Endothelial cell of umbilical vein (primary cell): ENCODE results near the gene TNIK. TPM values are rescaled to one million over a fixed set of nuclear protein-coding genes. Genes with fewer than 3 reads are reported as not detected.

ENCODE experiments used
- BruUV-seq: library from RNA; stranded (reverse); fragments of 400-500 nt; replicated peaks from 2 replicates; lab custom pipeline; 2021; lab: Mats Ljungman, UMichigan
- CTCF ChIA-PET: fragments of 300-600, 350-600 bp; sonication (Branson Sonifier 250); formaldehyde crosslinking; loops from one replicate; lab custom pipeline; 2021; ENCODE audit warnings: antibody characterized with exemption, inconsistent platforms; lab: Charles Lee
- POLR2A ChIA-PET: fragments of 300-600, 350-600 bp; sonication (Branson Sonifier 250); formaldehyde crosslinking; loops from one replicate; lab custom pipeline; 2021; ENCODE audit warnings: antibody characterized with exemption, inconsistent platforms; lab: Charles Lee
- DNase-seq: peaks from one replicate; pipeline ENCODE4 v3.0.0-alpha.2; 2011; ENCODE audit warnings: low read depth, low spot score
- FAIRE-seq: peaks from 2 replicates; lab custom pipeline; 2011; peaks lifted over from hg19 to GRCh38; lab: Jason Lieb, UNC
- H2AFZ ChIP-seq: 2 replicates; pipeline ENCODE4 v1.6.0; 2012; ENCODE audit warnings: low read depth, low read length, control low read depth, inconsistent platforms
- H3K27ac ChIP-seq: 2 replicates; pipeline ENCODE4 v1.5.1; 2011; ENCODE audit warnings: low read depth, mild to moderate bottlenecking, control low read depth, low read length, moderate library complexity; ENCODE audit not compliant: insufficient read depth
- H3K27me3 ChIP-seq, 2 experiments: 2 replicates each; pipeline versions ENCODE4 v1.6.0 to v1.6.1; 2011; ENCODE audit warnings: low read length in 2 of 2, mixed read lengths in 1 of 2; ENCODE audit not compliant: control insufficient read depth in 2 of 2, insufficient read depth in 2 of 2
- H3K36me3 ChIP-seq, 2 experiments: 2 replicates in 1 of 2; 3 replicates in 1 of 2; pipeline ENCODE4 v1.5.1; 2011; ENCODE audit warnings: low read length in 2 of 2, mild to moderate bottlenecking in 1 of 2, moderate library complexity in 1 of 2; ENCODE audit not compliant: control insufficient read depth in 2 of 2, insufficient read depth in 2 of 2; ENCODE audit errors: extremely low read depth in 1 of 2
- H3K4me1 ChIP-seq: 3 replicates; pipeline ENCODE4 v1.5.1; 2011; ENCODE audit warnings: mild to moderate bottlenecking, low read length; ENCODE audit not compliant: control insufficient read depth, insufficient read depth; ENCODE audit errors: extremely low read depth
- H3K4me2 ChIP-seq: 2 replicates; pipeline ENCODE4 v1.6.1; 2011; ENCODE audit warnings: low read length, control low read depth, mixed read lengths; ENCODE audit not compliant: insufficient read depth
- H3K4me3 ChIP-seq, 3 experiments: fragments of 200-600 bp in 1 of 3; sonication (generic), shearing (Covaris generic) in 1 of 3; replicated peaks in 1 of 3; 2 replicates each; pipeline ENCODE4 v1.5.1; 2011 to 2016; ENCODE audit warnings: control low read depth in 3 of 3, low read length in 3 of 3, mild to moderate bottlenecking in 2 of 3, inconsistent platforms in 1 of 3, low read depth in 1 of 3, moderate library complexity in 1 of 3; ENCODE audit not compliant: insufficient read depth in 1 of 3
- H3K79me2 ChIP-seq: 2 replicates; pipeline ENCODE4 v1.6.0; 2012; ENCODE audit warnings: low read length, inconsistent platforms; ENCODE audit not compliant: control insufficient read depth, insufficient read depth
- H3K9ac ChIP-seq: replicated peaks from 2 replicates; pipeline ENCODE3; 2011; ENCODE audit warnings: low read length, control low read depth; ENCODE audit not compliant: insufficient read depth; ENCODE audit errors: extremely low read depth
- H3K9me1 ChIP-seq: replicated peaks from 3 replicates; pipeline ENCODE4 v1.6.0; 2011; ENCODE audit warnings: mild to moderate bottlenecking, low read length; ENCODE audit not compliant: control insufficient read depth, insufficient read depth; ENCODE audit errors: extremely low read depth
- H3K9me3 ChIP-seq: replicated peaks from 2 replicates; pipeline ENCODE4 v1.5.1; 2012; ENCODE audit warnings: low read length, inconsistent platforms; ENCODE audit not compliant: control insufficient read depth, insufficient read depth
- H4K20me1 ChIP-seq: replicated peaks from 2 replicates; pipeline ENCODE3; 2011; ENCODE audit warnings: mild to moderate bottlenecking, low read length; ENCODE audit not compliant: control insufficient read depth, insufficient read depth; ENCODE audit errors: extremely low read depth
- EZH2 ChIP-seq: IDR thresholded peaks from 2 replicates; pipeline ENCODE4 v1.6.1; 2012; ENCODE audit warnings: borderline replicate concordance, low read depth, mild to moderate bottlenecking, moderate library complexity, low read length, inconsistent platforms; ENCODE audit not compliant: severe bottlenecking
- FOS ChIP-seq: IDR thresholded peaks from 2 replicates; pipeline ENCODE4 v1.6.1; 2011; ENCODE audit warnings: mild to moderate bottlenecking, low read length, moderate library complexity, borderline replicate concordance; ENCODE audit not compliant: insufficient read depth
- GATA2 ChIP-seq: IDR thresholded peaks from 2 replicates; pipeline ENCODE4 v1.7.0; 2011; ENCODE audit warnings: low read depth, mild to moderate bottlenecking, moderate library complexity, mixed read lengths, low read length; ENCODE audit not compliant: insufficient read length, insufficient read depth
- JUN ChIP-seq: IDR thresholded peaks from 2 replicates; pipeline ENCODE4 v1.6.1; 2011; ENCODE audit warnings: borderline replicate concordance, low read depth; ENCODE audit not compliant: insufficient read length, insufficient read depth
- MYC ChIP-seq: IDR thresholded peaks from one replicate; pipeline ENCODE4 v1.6.1; 2011; ENCODE audit warnings: mild to moderate bottlenecking, low read depth, low read length
- POLR2A ChIP-seq: IDR thresholded peaks from 2 replicates; pipeline ENCODE4 v1.6.1; 2012; ENCODE audit warnings: low read depth, mild to moderate bottlenecking, control low read depth, low read length
- POLR2AphosphoS5 ChIP-seq: IDR thresholded peaks from 2 replicates; pipeline ENCODE4 v1.6.1; 2012; ENCODE audit warnings: low read depth, mild to moderate bottlenecking, control low read depth, low read length, moderate library complexity; ENCODE audit not compliant: insufficient read depth
- dilution Hi-C: fragments of 300-500 bp; cut with MboI; formaldehyde crosslinking; loops from one replicate; pipeline ENCODE4 v1.15.0; 2019; ENCODE audit warnings: low sequenced_read_pairs; ENCODE audit not compliant: extremely low pct_ligation_motif_present
- intact Hi-C: fragments of 100-400 bp; cut with micrococcal nuclease; formaldehyde crosslinking; loops from one replicate; pipeline ENCODE4 v1.10.0; 2022
- polyA plus RNA-seq, 4 experiments: library from polyadenylated mRNA; depleted of rRNA in 3 of 4; stranded (reverse) in 3 of 4; unstranded in 1 of 4; fragments of >200 nt; gene quantifications; 2 replicates each; pipeline versions ENCODE4 v1.2.1 to v1.2.3, GENCODE V29; 2011 to 2012; ENCODE audit warnings: missing spikeins in 1 of 4
- total RNA-seq: library from RNA; stranded (reverse); gene quantifications from 2 replicates; pipeline ENCODE4 v1.2.3, GENCODE V29; 2021
- TF ChIP-seq, protein P1 (sequence below): IDR thresholded peaks from 2 replicates; pipeline ENCODE4 v1.6.1; 2011; ENCODE audit not compliant: insufficient read depth, insufficient read length
- TF ChIP-seq, protein P2 (sequence below), 2 donors: IDR thresholded peaks; 1 replicate in 1 of 2; 2 replicates in 1 of 2; pipeline ENCODE4 v1.5.1; 2011; ENCODE audit warnings: low read length in 2 of 2, mild to moderate bottlenecking in 2 of 2, moderate library complexity in 2 of 2, control low read depth in 1 of 2, inconsistent platforms in 1 of 2, low read depth in 1 of 2; ENCODE audit not compliant: insufficient read depth in 1 of 2; ENCODE audit errors: extremely low read depth in 1 of 2

TNIK gene
- total and polyA plus RNA-seq, 2 donors (not counting 3 experiments of a cell fraction or from before 2014, with no cell fraction given) = 10.9 to 39.7 TPM

GRCh38 chr3:171192176-171192854 lies 267.9 kb downstream of the TNIK start:
- FAIRE-seq = peak; percentile 8
- no peaks in the 10 kb centered on the region for H3K9me1 ChIP-seq
- BruUV-seq = TSS peak; percentile 68
- peaks cover 64% of the 10 kb centered on the region for H3K4me1 ChIP-seq
- dilution Hi-C loops (no loop called here), intact Hi-C loops (loop anchor here (1.0 to 2.0 kb wide), 4 partner anchors 13 to 268 kb away; partner anchors contain the start of gene TNIK)
- ChIA-PET CTCF (interaction anchor here (1.5 to 1.6 kb wide), 2 partner anchors 13 to 374 kb away, joined by 3 to 15 read pairs; no protein-coding TSS in a partner anchor), POLR2A (interaction anchor here (1.6 kb wide), 1 partner anchor 13 kb away, joined by 6 read pairs; no protein-coding TSS in a partner anchor)
- no peaks in the 10 kb centered on the region for H3K36me3 ChIP-seq
- no peaks in the 10 kb centered on the region for H3K79me2 ChIP-seq
- peak overlapping the region; percentile 47 for H3K4me2 ChIP-seq
- no peak overlapping the region for H2AFZ ChIP-seq
- H3K9ac ChIP-seq = peak overlapping the region; percentile 46
- H4K20me1 ChIP-seq = no peaks in the 10 kb centered on the region
- peak; percentile 43 for TF ChIP-seq POLR2AphosphoS5
- TF ChIP-seq JUN = peak; percentile 83
- peak; percentile 89 for TF ChIP-seq GATA2
- peak; percentile 85 for TF ChIP-seq FOS
- TF ChIP-seq, protein P1, sequence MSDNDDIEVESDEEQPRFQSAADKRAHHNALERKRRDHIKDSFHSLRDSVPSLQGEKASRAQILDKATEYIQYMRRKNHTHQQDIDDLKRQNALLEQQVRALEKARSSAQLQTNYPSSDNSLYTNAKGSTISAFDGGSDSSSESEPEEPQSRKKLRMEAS = no peak
- peak overlapping the region; percentile 91 for H3K27ac ChIP-seq
- no peaks in the 10 kb centered on the region for H3K27me3 ChIP-seq
- peak; percentile 90 for DNase-seq
- H3K4me3 ChIP-seq = no peak overlapping the region
- no peaks in the 10 kb centered on the region for H3K9me3 ChIP-seq

- Histone ChIP-seq H3K9ac (no peak overlapping the region), H2AFZ (no peak overlapping the region), H3K4me3 (no peak overlapping the region), H3K36me3 (peaks cover 0 to 3% of the 10 kb centered on the region in 2 experiments), H3K79me2 (no peaks in the 10 kb centered on the region), H3K4me2 (no peak overlapping the region), H3K9me3 (no peaks in the 10 kb centered on the region), H3K4me1 (peaks cover 61% of the 10 kb centered on the region), H3K9me1 (no peaks in the 10 kb centered on the region), H3K27me3 (no peaks in the 10 kb centered on the region), H3K27ac (peak overlapping the region; percentile 19), H4K20me1 (no peaks in the 10 kb centered on the region)
- intact Hi-C loops = no loop called here
- ChIA-PET CTCF (interaction anchor here (1.4 to 5.8 kb wide), 3 partner anchors 158 to 269 kb away, joined by 3 to 27 read pairs (median 3); partner anchors contain the start of gene TNIK), POLR2A (no interaction called here)
- DNase-seq = peak; percentile 68
- peak; percentile 69 for TF ChIP-seq GATA2
- TF ChIP-seq, protein P1 = no peak
- TF ChIP-seq EZH2 = no peak
- peak; percentile 53 for TF ChIP-seq POLR2AphosphoS5
- TF ChIP-seq FOS = peak; percentile 96
- TF ChIP-seq, protein P2, sequence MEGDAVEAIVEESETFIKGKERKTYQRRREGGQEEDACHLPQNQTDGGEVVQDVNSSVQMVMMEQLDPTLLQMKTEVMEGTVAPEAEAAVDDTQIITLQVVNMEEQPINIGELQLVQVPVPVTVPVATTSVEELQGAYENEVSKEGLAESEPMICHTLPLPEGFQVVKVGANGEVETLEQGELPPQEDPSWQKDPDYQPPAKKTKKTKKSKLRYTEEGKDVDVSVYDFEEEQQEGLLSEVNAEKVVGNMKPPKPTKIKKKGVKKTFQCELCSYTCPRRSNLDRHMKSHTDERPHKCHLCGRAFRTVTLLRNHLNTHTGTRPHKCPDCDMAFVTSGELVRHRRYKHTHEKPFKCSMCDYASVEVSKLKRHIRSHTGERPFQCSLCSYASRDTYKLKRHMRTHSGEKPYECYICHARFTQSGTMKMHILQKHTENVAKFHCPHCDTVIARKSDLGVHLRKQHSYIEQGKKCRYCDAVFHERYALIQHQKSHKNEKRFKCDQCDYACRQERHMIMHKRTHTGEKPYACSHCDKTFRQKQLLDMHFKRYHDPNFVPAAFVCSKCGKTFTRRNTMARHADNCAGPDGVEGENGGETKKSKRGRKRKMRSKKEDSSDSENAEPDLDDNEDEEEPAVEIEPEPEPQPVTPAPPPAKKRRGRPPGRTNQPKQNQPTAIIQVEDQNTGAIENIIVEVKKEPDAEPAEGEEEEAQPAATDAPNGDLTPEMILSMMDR (IDR thresholded peaks at IDR 0.05; ENCODE audit: extremely low read depth in 1 of 2, insufficient read depth in 1 of 2, low read depth in 1 of 2, low read length in 2 of 2) = no peak
- peak; percentile 67 for TF ChIP-seq JUN
- TF ChIP-seq POLR2A = no peak
- no peak for TF ChIP-seq MYC
- BruUV-seq = no TSS peak
- peak; percentile 59 for FAIRE-seq
- dilution Hi-C loops = no loop called here
Observed at GRCh38 chr3:171190668-171191067, 269.5 kb downstream of the TNIK start.
